ENCODE data around the gene ANKDD1B.

DNA sequence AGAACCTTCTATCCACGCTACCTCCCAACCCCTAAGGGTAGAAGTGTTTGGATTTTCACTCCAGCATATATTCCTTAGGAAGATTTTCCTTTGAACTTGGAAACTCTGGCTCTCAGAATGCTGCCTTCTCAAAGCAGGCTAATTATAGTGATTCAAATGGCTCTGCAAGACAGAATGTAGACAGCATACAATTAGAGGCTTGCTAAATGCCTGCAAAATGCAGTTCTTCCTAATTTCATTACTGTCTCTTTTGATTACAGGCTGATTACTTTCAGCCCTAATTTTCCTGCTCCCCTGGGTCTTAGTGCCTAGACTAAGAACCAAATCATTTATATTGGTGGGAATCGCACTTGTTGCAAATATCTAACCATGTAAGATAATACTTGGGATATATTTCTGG is 50.8 kb downstream of the ANKDD1B start:
- TF ChIP-seq, protein P1, sequence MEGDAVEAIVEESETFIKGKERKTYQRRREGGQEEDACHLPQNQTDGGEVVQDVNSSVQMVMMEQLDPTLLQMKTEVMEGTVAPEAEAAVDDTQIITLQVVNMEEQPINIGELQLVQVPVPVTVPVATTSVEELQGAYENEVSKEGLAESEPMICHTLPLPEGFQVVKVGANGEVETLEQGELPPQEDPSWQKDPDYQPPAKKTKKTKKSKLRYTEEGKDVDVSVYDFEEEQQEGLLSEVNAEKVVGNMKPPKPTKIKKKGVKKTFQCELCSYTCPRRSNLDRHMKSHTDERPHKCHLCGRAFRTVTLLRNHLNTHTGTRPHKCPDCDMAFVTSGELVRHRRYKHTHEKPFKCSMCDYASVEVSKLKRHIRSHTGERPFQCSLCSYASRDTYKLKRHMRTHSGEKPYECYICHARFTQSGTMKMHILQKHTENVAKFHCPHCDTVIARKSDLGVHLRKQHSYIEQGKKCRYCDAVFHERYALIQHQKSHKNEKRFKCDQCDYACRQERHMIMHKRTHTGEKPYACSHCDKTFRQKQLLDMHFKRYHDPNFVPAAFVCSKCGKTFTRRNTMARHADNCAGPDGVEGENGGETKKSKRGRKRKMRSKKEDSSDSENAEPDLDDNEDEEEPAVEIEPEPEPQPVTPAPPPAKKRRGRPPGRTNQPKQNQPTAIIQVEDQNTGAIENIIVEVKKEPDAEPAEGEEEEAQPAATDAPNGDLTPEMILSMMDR (tag by site-specific recombination; IDR thresholded peaks at IDR 0.05) = no peak
- no peak for TF ChIP-seq ZNF513 (tag by site-specific recombination; IDR thresholded peaks at IDR 0.05)
- TF ChIP-seq ZNF274 (IDR thresholded peaks at IDR 0.05; ENCODE audit: low read length) = no peak
- no peak for TF ChIP-seq ZNF274 (tag by site-specific recombination; IDR thresholded peaks at IDR 0.05; ENCODE audit: borderline replicate concordance)
- TF ChIP-seq RBAK (tag by site-specific recombination; IDR thresholded peaks at IDR 0.05) = no peak
- no peak for TF ChIP-seq ZNF585B (tag by site-specific recombination; IDR thresholded peaks at IDR 0.05)
- no peak for TF ChIP-seq ZNF324 (tag by site-specific recombination; IDR thresholded peaks at IDR 0.05)
- TF ChIP-seq SP3 (tag by site-specific recombination; IDR thresholded peaks at IDR 0.05) = no peak
- no peak for TF ChIP-seq ZNF248 (tag by site-specific recombination; IDR thresholded peaks at IDR 0.05)
- TF ChIP-seq, protein P2, sequence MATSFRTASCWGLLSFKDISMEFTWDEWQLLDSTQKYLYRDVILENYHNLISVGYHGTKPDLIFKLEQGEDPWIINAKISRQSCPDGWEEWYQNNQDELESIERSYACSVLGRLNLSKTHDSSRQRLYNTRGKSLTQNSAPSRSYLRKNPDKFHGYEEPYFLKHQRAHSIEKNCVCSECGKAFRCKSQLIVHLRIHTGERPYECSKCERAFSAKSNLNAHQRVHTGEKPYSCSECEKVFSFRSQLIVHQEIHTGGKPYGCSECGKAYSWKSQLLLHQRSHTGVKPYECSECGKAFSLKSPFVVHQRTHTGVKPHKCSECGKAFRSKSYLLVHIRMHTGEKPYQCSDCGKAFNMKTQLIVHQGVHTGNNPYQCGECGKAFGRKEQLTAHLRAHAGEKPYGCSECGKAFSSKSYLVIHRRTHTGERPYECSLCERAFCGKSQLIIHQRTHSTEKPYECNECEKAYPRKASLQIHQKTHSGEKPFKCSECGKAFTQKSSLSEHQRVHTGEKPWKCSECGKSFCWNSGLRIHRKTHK (tag by site-specific recombination; IDR thresholded peaks at IDR 0.05) = no peak
- TF ChIP-seq PRDM1 (tag by site-specific recombination; IDR thresholded peaks at IDR 0.05) = no peak
- no peak for TF ChIP-seq KLF1 (tag by site-specific recombination; IDR thresholded peaks at IDR 0.05)
- TF ChIP-seq BCL11A (tag by site-specific recombination; IDR thresholded peaks at IDR 0.05; ENCODE audit: low read depth) = no peak

Data from HEK293 (cell line).